DOHH2 (cell line): Measurements from ENCODE around the gene TMEM167A.

Experiments used
- CTCF ChIP-seq: fragments of 200-600 bp; sonication (generic); IDR thresholded peaks from one replicate; pipeline ENCODE4 v1.5.1; 2014; ENCODE audit warnings: antibody characterized with exemption, mild to moderate bottlenecking, low read depth, low read length; ENCODE audit not compliant: poor library complexity, severe bottlenecking
- EZH2phosphoT487 ChIP-seq: fragments of 200-600 bp; sonication (generic); IDR thresholded peaks from 2 replicates; pipeline ENCODE4 v1.6.1; 2017; ENCODE audit warnings: borderline replicate concordance, mild to moderate bottlenecking, antibody characterized with exemption, low read length, moderate library complexity, mixed read lengths

- TF ChIP-seq CTCF: no peak
- no peak for TF ChIP-seq EZH2phosphoT487
Measured at GRCh38 chr5:83006683-83007283, 70.4 kb downstream of the TMEM167A start.
